Right atrium auricular region (tissue), 2 donors: ENCODE data around the gene USP37. TPM values are rescaled to one million over a fixed set of nuclear protein-coding genes. Genes with fewer than 3 reads are reported as not detected.

Experiments
- DNase-seq: peaks from one replicate; pipeline ENCODE4 v3.0.0-alpha.2; 2019; ENCODE audit warnings: low spot score
- H3K27ac ChIP-seq, 2 donors: fragments of 200-600 bp; sonication (generic); 1 replicate in 1 of 2; 2 replicates in 1 of 2; pipeline ENCODE4 v1.5.1; 2016 to 2019
- H3K27me3 ChIP-seq, 2 donors: fragments of 200-600 bp; sonication (generic); one replicate each; pipeline versions ENCODE4 v1.5.1 to v1.6.0; 2017 to 2019
- H3K36me3 ChIP-seq: fragments of 200-600 bp; sonication (generic); one replicate; pipeline ENCODE4 v1.5.1; 2016
- H3K4me1 ChIP-seq, 2 donors: fragments of 200-600 bp; sonication (generic); one replicate each; pipeline versions ENCODE4 v1.5.1 to v1.6.0; 2017 to 2019
- H3K4me3 ChIP-seq, 2 donors: fragments of 200-600 bp; sonication (generic); 1 replicate in 1 of 2; 2 replicates in 1 of 2; pipeline ENCODE4 v1.5.1; 2017 to 2019; ENCODE audit warnings: mild to moderate bottlenecking in 1 of 2, moderate library complexity in 1 of 2
- H3K9me3 ChIP-seq, 2 donors: fragments of 200-600 bp; sonication (generic); one replicate each; pipeline ENCODE4 v1.5.1; 2019
- total RNA-seq, 2 donors: library from RNA; depleted of rRNA; stranded (reverse); fragments of >200 nt; gene quantifications; one replicate each; pipeline ENCODE4 v1.1.0, GENCODE V29; 2016
- TF ChIP-seq, protein P1 (sequence below), 2 donors: fragments of 200-600 bp; sonication (generic); IDR thresholded peaks; one replicate each; pipeline ENCODE4 v1.5.1; 2019; ENCODE audit warnings: antibody characterized with exemption in 2 of 2

USP37 gene
- total RNA-seq, 2 donors from 2014 or later = 5.2 to 5.3 TPM

GRCh38 chr2:218583983-218584850 is 16.1 kb upstream of the USP37 start:
- no peak overlapping the region for H3K4me3 ChIP-seq
- H3K27ac ChIP-seq = no peak overlapping the region
- no peaks in the 10 kb centered on the region for H3K9me3 ChIP-seq
- DNase-seq = no peak
- H3K4me1 ChIP-seq = no peaks in the 10 kb centered on the region
- no peaks in the 10 kb centered on the region for H3K27me3 ChIP-seq
- H3K36me3 ChIP-seq = peaks cover 78% of the 10 kb centered on the region
- TF ChIP-seq, protein P1, sequence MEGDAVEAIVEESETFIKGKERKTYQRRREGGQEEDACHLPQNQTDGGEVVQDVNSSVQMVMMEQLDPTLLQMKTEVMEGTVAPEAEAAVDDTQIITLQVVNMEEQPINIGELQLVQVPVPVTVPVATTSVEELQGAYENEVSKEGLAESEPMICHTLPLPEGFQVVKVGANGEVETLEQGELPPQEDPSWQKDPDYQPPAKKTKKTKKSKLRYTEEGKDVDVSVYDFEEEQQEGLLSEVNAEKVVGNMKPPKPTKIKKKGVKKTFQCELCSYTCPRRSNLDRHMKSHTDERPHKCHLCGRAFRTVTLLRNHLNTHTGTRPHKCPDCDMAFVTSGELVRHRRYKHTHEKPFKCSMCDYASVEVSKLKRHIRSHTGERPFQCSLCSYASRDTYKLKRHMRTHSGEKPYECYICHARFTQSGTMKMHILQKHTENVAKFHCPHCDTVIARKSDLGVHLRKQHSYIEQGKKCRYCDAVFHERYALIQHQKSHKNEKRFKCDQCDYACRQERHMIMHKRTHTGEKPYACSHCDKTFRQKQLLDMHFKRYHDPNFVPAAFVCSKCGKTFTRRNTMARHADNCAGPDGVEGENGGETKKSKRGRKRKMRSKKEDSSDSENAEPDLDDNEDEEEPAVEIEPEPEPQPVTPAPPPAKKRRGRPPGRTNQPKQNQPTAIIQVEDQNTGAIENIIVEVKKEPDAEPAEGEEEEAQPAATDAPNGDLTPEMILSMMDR (IDR thresholded peaks at IDR 0.05) = no peak

DNA sequence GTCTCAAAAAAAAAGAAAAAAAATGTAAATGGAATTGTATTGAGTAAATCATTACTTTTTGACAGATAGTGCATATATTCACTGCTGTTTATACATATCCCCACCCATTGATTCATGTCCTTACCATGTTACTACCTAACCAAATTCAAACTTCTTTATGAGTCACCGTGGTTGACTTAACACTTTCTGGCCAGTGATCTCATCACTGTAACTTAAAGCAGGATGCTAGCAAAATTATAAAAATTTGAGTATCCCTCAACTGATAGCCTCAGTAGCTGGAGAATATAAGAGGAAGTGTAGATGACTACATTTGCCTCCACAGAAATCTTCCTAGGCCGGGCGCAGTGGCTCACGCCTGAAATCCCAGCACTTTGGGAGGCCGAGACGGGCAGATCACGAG is 13.9 kb upstream of the USP37 start:
- Histone ChIP-seq H3K9me3 (no peaks in the 10 kb centered on the region), H3K4me1 (peaks cover 0 to 14% of the 10 kb centered on the region in 2 donors), H3K27me3 (no peaks in the 10 kb centered on the region), H3K27ac (no peak overlapping the region), H3K4me3 (no peak overlapping the region), H3K36me3 (peaks cover 59% of the 10 kb centered on the region)
- TF ChIP-seq, protein P1 (IDR thresholded peaks at IDR 0.05) = no peak
- no peak for DNase-seq

- TF ChIP-seq, protein P1 (IDR thresholded peaks at IDR 0.05) = no peak
- Histone ChIP-seq H3K27ac (peak overlapping the region; percentile 57 to 76), H3K9me3 (no peaks in the 10 kb centered on the region), H3K4me1 (peaks cover 0 to 28% of the 10 kb centered on the region in 2 donors), H3K27me3 (no peaks in the 10 kb centered on the region), H3K36me3 (peaks cover 23% of the 10 kb centered on the region), H3K4me3 (no peak overlapping the region)
- no peak for DNase-seq
These were observed 10.2 kb upstream of the USP37 start for GRCh38 chr2:218578272-218578877.

DNA sequence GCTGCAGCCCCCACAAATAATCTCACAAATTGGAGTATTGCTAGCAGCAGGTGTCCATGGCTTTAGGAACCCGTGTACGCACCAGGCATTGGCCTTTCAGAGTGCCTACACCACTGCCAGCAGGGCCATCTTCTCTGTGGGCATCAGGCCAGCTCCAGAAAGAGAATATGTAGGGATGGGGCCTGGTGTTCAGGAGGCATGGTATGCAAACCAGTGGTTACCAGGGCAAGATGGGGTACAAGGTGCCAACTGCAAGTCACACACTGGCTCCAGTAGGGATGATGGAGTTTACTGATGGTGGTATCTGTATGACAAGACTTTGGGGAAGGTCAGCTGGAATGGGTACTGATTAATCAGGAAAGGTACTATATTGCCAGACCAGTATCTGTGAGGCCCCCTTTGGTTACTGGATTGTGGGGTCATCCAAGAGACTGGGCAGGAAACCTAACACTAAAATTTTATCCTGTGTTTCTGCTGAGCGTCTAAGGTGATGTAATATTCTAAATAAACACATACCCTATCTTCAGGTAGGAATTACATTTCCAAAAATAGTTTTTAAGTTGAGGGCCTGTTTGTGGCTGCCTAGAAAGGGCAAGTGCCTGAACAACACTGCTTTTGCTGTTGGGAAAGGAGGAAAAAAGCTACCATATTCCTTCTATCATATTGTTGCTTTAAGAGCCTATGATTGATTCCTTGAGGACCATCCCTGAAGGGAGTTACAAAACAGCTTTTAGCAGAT is 9.5 kb upstream of the USP37 start:
- H3K9me3 ChIP-seq = no peaks in the 10 kb centered on the region
- peaks cover 0 to 32% of the 10 kb centered on the region in 2 donors for H3K4me1 ChIP-seq
- peaks cover 19% of the 10 kb centered on the region for H3K36me3 ChIP-seq
- H3K4me3 ChIP-seq = no peak overlapping the region
- TF ChIP-seq, protein P1 (IDR thresholded peaks at IDR 0.05) = no peak
- H3K27ac ChIP-seq = peak overlapping the region; percentile 57 to 76
- no peak for DNase-seq
- no peaks in the 10 kb centered on the region for H3K27me3 ChIP-seq

- Histone ChIP-seq H3K9me3 (no peaks in the 10 kb centered on the region), H3K27me3 (no peaks in the 10 kb centered on the region), H3K4me1 (peaks cover 0 to 34% of the 10 kb centered on the region in 2 donors), H3K4me3 (no peak overlapping the region), H3K36me3 (peaks cover 16% of the 10 kb centered on the region), H3K27ac (peak overlapping the region in 1 of 2 donors; percentile 76)
- TF ChIP-seq, protein P1 (IDR thresholded peaks at IDR 0.05) = no peak
- no peak for DNase-seq
These were observed 8.7 kb upstream of the USP37 start for GRCh38 chr2:218576854-218577253.
